Liver (tissue), 9 donors: ENCODE data around the gene SPAG9. TPM values are rescaled to one million over a fixed set of nuclear protein-coding genes. Genes with fewer than 3 reads are reported as not detected.

Experiments
- DNase-seq: peaks from one replicate; pipeline ENCODE4 v3.0.0-alpha.2; 2017; ENCODE audit warnings: low spot score
- H3K27ac ChIP-seq, 2 donors: one replicate each; pipeline ENCODE4 v1.7.0; 2013; ENCODE audit warnings: inconsistent platforms in 2 of 2, low read length in 2 of 2, control low read depth in 1 of 2, low read depth in 1 of 2, mild to moderate bottlenecking in 1 of 2
- H3K27me3 ChIP-seq, 4 donors: one replicate each; pipeline versions ENCODE4 v1.6.1 to v1.7.0; 2013; ENCODE audit warnings: low read length in 3 of 4, inconsistent platforms in 1 of 4, mild to moderate bottlenecking in 1 of 4, moderate library complexity in 1 of 4; ENCODE audit not compliant: control insufficient read depth in 4 of 4, insufficient read depth in 4 of 4
- H3K36me3 ChIP-seq, 4 donors: one replicate each; pipeline versions ENCODE4 v1.6.1 to v1.7.0; 2013; ENCODE audit warnings: low read length in 3 of 4, mild to moderate bottlenecking in 3 of 4, low read depth in 1 of 4, moderate library complexity in 1 of 4; ENCODE audit not compliant: control insufficient read depth in 4 of 4, insufficient read depth in 3 of 4
- H3K4me1 ChIP-seq, 4 donors: one replicate each; pipeline versions ENCODE4 v1.6.1 to v1.7.0; 2013; ENCODE audit warnings: low read length in 3 of 4, mild to moderate bottlenecking in 3 of 4, moderate library complexity in 1 of 4; ENCODE audit not compliant: control insufficient read depth in 4 of 4, insufficient read depth in 4 of 4
- H3K4me3 ChIP-seq, 3 donors: one replicate each; pipeline versions ENCODE4 v1.6.1 to v1.7.0; 2013; ENCODE audit warnings: low read length in 3 of 3, control low read depth in 1 of 3, low read depth in 1 of 3, mild to moderate bottlenecking in 1 of 3
- H3K9ac ChIP-seq, 2 donors: one replicate each; pipeline ENCODE4 v1.7.0; 2013; ENCODE audit warnings: low read length in 2 of 2, mild to moderate bottlenecking in 2 of 2, moderate library complexity in 2 of 2, control low read depth in 1 of 2, low read depth in 1 of 2
- H3K9me3 ChIP-seq, 4 donors: one replicate each; pipeline versions ENCODE4 v1.6.1 to v1.7.0; 2013; ENCODE audit warnings: low read length in 3 of 4; ENCODE audit not compliant: control insufficient read depth in 4 of 4
- EGR1 ChIP-seq, 2 donors: IDR thresholded peaks; 2 replicates each; pipeline ENCODE4 v1.6.1; 2016 to 2018; ENCODE audit warnings: antibody characterized with exemption in 2 of 2, low read depth in 2 of 2
- FOXA1 ChIP-seq: IDR thresholded peaks from 2 replicates; pipeline ENCODE4 v1.6.1; 2016; ENCODE audit warnings: antibody characterized with exemption
- FOXA2 ChIP-seq: IDR thresholded peaks from 2 replicates; pipeline ENCODE4 v1.6.1; 2016; ENCODE audit warnings: antibody characterized with exemption
- GABPA ChIP-seq, 2 donors: IDR thresholded peaks in 1 of 2; conservative IDR thresholded peaks in 1 of 2; 2 replicates each; pipeline ENCODE4 v1.6.1; 2016; ENCODE audit warnings: antibody characterized with exemption in 2 of 2, mild to moderate bottlenecking in 1 of 2, moderate library complexity in 1 of 2
- HNF4A ChIP-seq, 2 donors: conservative IDR thresholded peaks; 2 replicates each; pipeline ENCODE4 v1.6.1; 2016; ENCODE audit warnings: antibody characterized with exemption in 2 of 2, mild to moderate bottlenecking in 2 of 2
- HNF4G ChIP-seq: IDR thresholded peaks from 2 replicates; pipeline ENCODE4 v1.6.1; 2016; ENCODE audit warnings: antibody characterized with exemption
- JUND ChIP-seq, 2 donors: IDR thresholded peaks; 2 replicates each; pipeline ENCODE4 v1.6.1; 2016; ENCODE audit warnings: antibody characterized with exemption in 2 of 2
- NR2F2 ChIP-seq: IDR thresholded peaks from 2 replicates; pipeline ENCODE4 v1.6.1; 2016; ENCODE audit warnings: antibody characterized with exemption
- RAD21 ChIP-seq, 2 donors: IDR thresholded peaks; 2 replicates each; pipeline ENCODE4 v1.6.1; 2016; ENCODE audit warnings: antibody characterized with exemption in 2 of 2, mild to moderate bottlenecking in 2 of 2
- RXRA ChIP-seq, 2 donors: IDR thresholded peaks; 2 replicates each; pipeline ENCODE4 v1.6.1; 2017 to 2018; ENCODE audit warnings: antibody characterized with exemption in 2 of 2, mild to moderate bottlenecking in 1 of 2
- SP1 ChIP-seq: IDR thresholded peaks from 2 replicates; pipeline ENCODE4 v1.6.1; 2018; ENCODE audit warnings: antibody characterized with exemption, mild to moderate bottlenecking
- TAF1 ChIP-seq: conservative IDR thresholded peaks from 2 replicates; pipeline ENCODE4 v1.6.1; 2016; ENCODE audit warnings: antibody characterized with exemption, mild to moderate bottlenecking
- YY1 ChIP-seq: IDR thresholded peaks from 2 replicates; pipeline ENCODE4 v1.6.1; 2016; ENCODE audit warnings: antibody characterized with exemption, mild to moderate bottlenecking
- WGBS: extraction: QIAGEN DNeasy Blood & Tissue Kit; methylation state at CpG from one replicate; pipeline ENCODE4 v1.1.7; 2013; 5-methylcytosine and 5-hydroxymethylcytosine counted together
- polyA plus RNA-seq, 2 donors: library from polyadenylated mRNA; stranded (reverse) in 1 of 2; unstranded in 1 of 2; fragments of 200-250 nt in 1 of 2; fragments of >200 nt in 1 of 2; fragmentation: Nextera tagmentation in 1 of 2; extraction: Ambion mirVana in 1 of 2; gene quantifications; one replicate each; pipeline versions ENCODE4 v1.2.1 to v1.2.3, GENCODE V29; 2013 to 2015
- total RNA-seq, 2 donors: library from RNA; depleted of rRNA; stranded (reverse); fragments of >200 nt; gene quantifications; one replicate each; pipeline ENCODE4 v1.2.3, GENCODE V29; 2014
- TF ChIP-seq, protein P1 (sequence below): fragments of 150-350 bp; IDR thresholded peaks from 2 replicates; pipeline ENCODE4 v1.5.1; 2017; ENCODE audit warnings: improper control_type of control experiment, low read depth, low read length; ENCODE audit not compliant: missing input control
- TF ChIP-seq, protein P2 (sequence below): IDR thresholded peaks from 2 replicates; pipeline ENCODE4 v1.6.1; 2016; ENCODE audit warnings: antibody characterized with exemption
- TF ChIP-seq, protein P3 (sequence below): IDR thresholded peaks from 2 replicates; pipeline ENCODE4 v1.6.1; 2016; ENCODE audit warnings: antibody characterized with exemption
- TF ChIP-seq, protein P4 (sequence below): IDR thresholded peaks from 2 replicates; pipeline ENCODE4 v1.6.1; 2016; ENCODE audit warnings: antibody characterized with exemption
- TF ChIP-seq, protein P5 (sequence below): IDR thresholded peaks from 2 replicates; pipeline ENCODE4 v1.6.1; 2016; ENCODE audit warnings: antibody characterized with exemption, mild to moderate bottlenecking
- donor health status: healthy.
- donor health status: healthy.
- donor health status: healthy.
- donor health status: healthy.
- donor health status: healthy.

SPAG9 gene
- total and polyA plus RNA-seq, 4 donors = 12.0 to 94.0 (median 18.4) TPM

DNA sequence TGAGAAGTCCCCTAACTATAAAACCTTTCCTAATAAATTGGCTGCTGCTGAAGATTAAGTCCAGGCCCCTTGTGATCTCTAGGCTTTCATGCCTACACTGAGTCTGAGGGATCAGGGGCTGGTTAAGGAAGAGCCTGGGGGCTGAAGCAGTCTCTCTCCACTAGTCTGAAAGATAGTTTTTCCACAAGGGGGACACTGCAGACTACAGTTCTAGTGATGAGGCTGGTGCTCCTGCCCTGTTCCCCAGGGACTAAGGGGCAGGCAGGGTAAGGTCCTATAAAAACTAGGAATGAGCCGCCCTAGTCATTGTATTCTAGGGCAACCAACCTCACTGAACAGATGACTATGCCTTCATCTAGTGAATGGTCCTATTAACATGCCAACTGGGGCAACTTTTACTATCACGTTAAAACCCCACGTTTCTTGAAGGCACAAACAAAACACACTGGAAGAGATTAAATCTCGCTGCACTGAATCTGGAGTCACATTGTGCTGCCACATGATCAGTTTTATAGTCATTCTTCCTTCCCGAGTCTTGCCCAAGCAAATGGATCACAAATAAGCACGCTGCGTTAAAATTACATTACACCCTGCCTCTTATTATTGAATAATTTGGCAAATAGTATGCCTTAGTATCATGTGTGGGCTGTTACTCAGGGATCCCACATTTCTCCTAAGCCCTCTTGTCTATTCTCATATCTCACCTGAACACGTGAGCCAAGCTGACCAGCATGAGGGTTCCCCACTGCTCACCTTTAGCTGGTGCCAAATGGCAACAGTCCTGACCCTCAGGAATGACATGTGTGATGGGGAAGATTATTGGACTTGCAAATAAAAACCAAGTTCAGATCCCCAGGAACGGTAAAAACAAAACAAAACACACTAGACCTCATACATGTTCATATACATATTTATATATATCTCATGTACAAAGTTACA is 159.1 kb downstream of the SPAG9 start:
- Histone ChIP-seq H3K27me3 (no peaks in the 10 kb centered on the region), H3K27ac (no peak overlapping the region), H3K4me1 (peaks cover 2 to 17% (median 8%) of the 10 kb centered on the region in 4 donors), H3K4me3 (no peak overlapping the region), H3K9ac (no peak overlapping the region), H3K36me3 (peaks cover 0 to 15% (median 5%) of the 10 kb centered on the region in 4 donors), H3K9me3 (no peaks in the 10 kb centered on the region)
- DNase-seq = no peak
- WGBS = 89% methylated on average over 9 of the region's 9 CpGs
- TF ChIP-seq FOXA1 = no peak
- TF ChIP-seq YY1 = no peak
- no peak for TF ChIP-seq SP1
- TF ChIP-seq, protein P1, sequence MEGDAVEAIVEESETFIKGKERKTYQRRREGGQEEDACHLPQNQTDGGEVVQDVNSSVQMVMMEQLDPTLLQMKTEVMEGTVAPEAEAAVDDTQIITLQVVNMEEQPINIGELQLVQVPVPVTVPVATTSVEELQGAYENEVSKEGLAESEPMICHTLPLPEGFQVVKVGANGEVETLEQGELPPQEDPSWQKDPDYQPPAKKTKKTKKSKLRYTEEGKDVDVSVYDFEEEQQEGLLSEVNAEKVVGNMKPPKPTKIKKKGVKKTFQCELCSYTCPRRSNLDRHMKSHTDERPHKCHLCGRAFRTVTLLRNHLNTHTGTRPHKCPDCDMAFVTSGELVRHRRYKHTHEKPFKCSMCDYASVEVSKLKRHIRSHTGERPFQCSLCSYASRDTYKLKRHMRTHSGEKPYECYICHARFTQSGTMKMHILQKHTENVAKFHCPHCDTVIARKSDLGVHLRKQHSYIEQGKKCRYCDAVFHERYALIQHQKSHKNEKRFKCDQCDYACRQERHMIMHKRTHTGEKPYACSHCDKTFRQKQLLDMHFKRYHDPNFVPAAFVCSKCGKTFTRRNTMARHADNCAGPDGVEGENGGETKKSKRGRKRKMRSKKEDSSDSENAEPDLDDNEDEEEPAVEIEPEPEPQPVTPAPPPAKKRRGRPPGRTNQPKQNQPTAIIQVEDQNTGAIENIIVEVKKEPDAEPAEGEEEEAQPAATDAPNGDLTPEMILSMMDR = no peak
- TF ChIP-seq, protein P2, sequence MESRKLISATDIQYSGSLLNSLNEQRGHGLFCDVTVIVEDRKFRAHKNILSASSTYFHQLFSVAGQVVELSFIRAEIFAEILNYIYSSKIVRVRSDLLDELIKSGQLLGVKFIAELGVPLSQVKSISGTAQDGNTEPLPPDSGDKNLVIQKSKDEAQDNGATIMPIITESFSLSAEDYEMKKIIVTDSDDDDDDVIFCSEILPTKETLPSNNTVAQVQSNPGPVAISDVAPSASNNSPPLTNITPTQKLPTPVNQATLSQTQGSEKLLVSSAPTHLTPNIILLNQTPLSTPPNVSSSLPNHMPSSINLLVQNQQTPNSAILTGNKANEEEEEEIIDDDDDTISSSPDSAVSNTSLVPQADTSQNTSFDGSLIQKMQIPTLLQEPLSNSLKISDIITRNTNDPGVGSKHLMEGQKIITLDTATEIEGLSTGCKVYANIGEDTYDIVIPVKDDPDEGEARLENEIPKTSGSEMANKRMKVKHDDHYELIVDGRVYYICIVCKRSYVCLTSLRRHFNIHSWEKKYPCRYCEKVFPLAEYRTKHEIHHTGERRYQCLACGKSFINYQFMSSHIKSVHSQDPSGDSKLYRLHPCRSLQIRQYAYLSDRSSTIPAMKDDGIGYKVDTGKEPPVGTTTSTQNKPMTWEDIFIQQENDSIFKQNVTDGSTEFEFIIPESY = no peak
- no peak for TF ChIP-seq NR2F2
- TF ChIP-seq, protein P3, sequence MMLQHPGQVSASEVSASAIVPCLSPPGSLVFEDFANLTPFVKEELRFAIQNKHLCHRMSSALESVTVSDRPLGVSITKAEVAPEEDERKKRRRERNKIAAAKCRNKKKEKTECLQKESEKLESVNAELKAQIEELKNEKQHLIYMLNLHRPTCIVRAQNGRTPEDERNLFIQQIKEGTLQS = no peak
- TF ChIP-seq, protein P4, sequence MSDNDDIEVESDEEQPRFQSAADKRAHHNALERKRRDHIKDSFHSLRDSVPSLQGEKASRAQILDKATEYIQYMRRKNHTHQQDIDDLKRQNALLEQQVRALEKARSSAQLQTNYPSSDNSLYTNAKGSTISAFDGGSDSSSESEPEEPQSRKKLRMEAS = no peak
- no peak for TF ChIP-seq JUND (IDR thresholded peaks at IDR 0.05)
- TF ChIP-seq FOXA2 = no peak
- TF ChIP-seq, protein P5, sequence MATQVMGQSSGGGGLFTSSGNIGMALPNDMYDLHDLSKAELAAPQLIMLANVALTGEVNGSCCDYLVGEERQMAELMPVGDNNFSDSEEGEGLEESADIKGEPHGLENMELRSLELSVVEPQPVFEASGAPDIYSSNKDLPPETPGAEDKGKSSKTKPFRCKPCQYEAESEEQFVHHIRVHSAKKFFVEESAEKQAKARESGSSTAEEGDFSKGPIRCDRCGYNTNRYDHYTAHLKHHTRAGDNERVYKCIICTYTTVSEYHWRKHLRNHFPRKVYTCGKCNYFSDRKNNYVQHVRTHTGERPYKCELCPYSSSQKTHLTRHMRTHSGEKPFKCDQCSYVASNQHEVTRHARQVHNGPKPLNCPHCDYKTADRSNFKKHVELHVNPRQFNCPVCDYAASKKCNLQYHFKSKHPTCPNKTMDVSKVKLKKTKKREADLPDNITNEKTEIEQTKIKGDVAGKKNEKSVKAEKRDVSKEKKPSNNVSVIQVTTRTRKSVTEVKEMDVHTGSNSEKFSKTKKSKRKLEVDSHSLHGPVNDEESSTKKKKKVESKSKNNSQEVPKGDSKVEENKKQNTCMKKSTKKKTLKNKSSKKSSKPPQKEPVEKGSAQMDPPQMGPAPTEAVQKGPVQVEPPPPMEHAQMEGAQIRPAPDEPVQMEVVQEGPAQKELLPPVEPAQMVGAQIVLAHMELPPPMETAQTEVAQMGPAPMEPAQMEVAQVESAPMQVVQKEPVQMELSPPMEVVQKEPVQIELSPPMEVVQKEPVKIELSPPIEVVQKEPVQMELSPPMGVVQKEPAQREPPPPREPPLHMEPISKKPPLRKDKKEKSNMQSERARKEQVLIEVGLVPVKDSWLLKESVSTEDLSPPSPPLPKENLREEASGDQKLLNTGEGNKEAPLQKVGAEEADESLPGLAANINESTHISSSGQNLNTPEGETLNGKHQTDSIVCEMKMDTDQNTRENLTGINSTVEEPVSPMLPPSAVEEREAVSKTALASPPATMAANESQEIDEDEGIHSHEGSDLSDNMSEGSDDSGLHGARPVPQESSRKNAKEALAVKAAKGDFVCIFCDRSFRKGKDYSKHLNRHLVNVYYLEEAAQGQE = no peak
- no peak for TF ChIP-seq TAF1
- TF ChIP-seq GABPA (IDR thresholded peaks at IDR 0.05 in 1 of 2, conservative IDR thresholded peaks at IDR 0.05 in 1 of 2) = no peak
- no peak for TF ChIP-seq RAD21 (IDR thresholded peaks at IDR 0.05)
- TF ChIP-seq HNF4A (conservative IDR thresholded peaks at IDR 0.05) = no peak
- TF ChIP-seq EGR1 (IDR thresholded peaks at IDR 0.05; ENCODE audit: low read depth in 2 of 2) = no peak
- TF ChIP-seq RXRA (IDR thresholded peaks at IDR 0.05) = no peak
- TF ChIP-seq HNF4G = no peak
